ENCODE data around the gene SMIM10.
"Not testable (repeated sequence)": the region's sequence is repeated elsewhere in the genome, so short reads cannot be mapped to it uniquely, and the experiment has no call there.

SMIM10 gene

GRCh38 chrX:135010921-135011320 is 20.1 kb downstream of the SMIM10 start:
- no peak for DNase-seq (ENCODE audit: low read depth in 2 of 2)

GRCh38 chrX:135015523-135016245 is 24.9 kb downstream of the SMIM10 start:
- no peak for DNase-seq (ENCODE audit: low read depth in 2 of 2)

- not testable (repeated sequence) for DNase-seq (ENCODE audit: low read depth in 2 of 2)
These were observed 29.1 kb downstream of the SMIM10 start for GRCh38 chrX:135019890-135020289.

- not testable (repeated sequence) for DNase-seq (ENCODE audit: low read depth in 2 of 2)
These were observed 33.0 kb downstream of the SMIM10 start for GRCh38 chrX:135023791-135024190.

- DNase-seq (ENCODE audit: low read depth in 2 of 2): no peak
These were observed 33.7 kb downstream of the SMIM10 start for GRCh38 chrX:135024526-135024925.

GRCh38 chrX:135030207-135030963 is 39.6 kb downstream of the SMIM10 start:
- not testable (repeated sequence) for DNase-seq (ENCODE audit: low read depth in 2 of 2)

- DNase-seq (ENCODE audit: low read depth in 2 of 2): not testable (repeated sequence)
These were observed 50.6 kb downstream of the SMIM10 start for GRCh38 chrX:135041149-135042123.

All from fibroblast of skin of left quadriceps (primary cell).